Measurements from ENCODE around the gene FLNC.

The FLNC gene

DNA sequence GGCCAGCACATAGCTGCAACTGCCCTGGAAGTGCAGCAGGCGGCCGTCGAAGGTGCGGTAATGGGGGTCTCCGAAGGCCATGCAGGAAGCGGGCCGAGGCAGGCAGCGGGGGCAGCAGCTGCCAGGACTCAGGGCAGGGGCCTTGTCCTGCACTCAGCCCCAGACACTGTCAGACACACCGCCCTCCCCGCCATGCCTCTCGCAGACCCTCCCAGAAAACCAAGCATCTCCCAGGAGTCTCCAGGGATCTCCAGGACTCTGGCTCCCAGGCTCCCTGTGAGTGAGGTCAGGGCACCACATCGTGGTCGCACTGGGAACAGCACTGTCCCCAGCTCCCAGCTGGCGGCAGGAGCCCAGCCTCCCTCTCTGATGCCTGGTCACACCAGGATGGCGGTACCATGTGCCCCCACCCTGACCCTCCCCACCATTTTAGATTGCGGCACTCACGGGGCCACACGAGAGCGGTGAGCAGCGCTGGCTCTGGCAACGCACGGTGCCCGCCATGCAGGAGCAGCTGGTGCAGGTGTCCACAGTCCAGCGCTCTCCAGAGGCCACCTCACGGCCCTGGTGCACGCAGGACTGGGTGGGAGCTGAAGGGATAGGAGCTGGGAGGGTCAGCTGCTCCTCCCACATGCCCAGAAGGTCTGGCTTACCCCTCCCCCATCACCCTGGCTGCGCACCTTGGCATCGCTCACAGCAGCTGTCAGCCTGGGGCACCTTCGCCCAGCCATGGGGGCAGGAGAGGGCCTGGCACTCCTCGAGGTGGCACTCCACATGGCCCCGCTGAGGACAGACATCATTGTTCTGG, 49.9 kb downstream of the FLNC start:
- Histone ChIP-seq H3K9ac (ENCODE audit: low read depth, low read length, poor library complexity, severe bottlenecking) (no peak overlapping the region), H3F3A (ENCODE audit: low read depth) (no peaks in the 10 kb centered on the region), H3K9me3 (ENCODE audit: insufficient read depth, low read depth, low read length) (no peaks in the 10 kb centered on the region), H3K36me3 (ENCODE audit: insufficient read depth, low read length) (no peaks in the 10 kb centered on the region), H4K20me1 (ENCODE audit: insufficient read depth, low read length, poor library complexity, severe bottlenecking) (no peaks in the 10 kb centered on the region), H3K4me3 (ENCODE audit: low read length, poor library complexity, severe bottlenecking) (no peak overlapping the region), H3K9me2 (replicated peaks; ENCODE audit: low read depth, low read length) (no peaks in the 10 kb centered on the region), H3K4me2 (ENCODE audit: low read depth, low read length, poor library complexity, severe bottlenecking) (no peak overlapping the region), H2AFZ (ENCODE audit: low read length) (no peak overlapping the region), H3K27me3 (ENCODE audit: insufficient read depth, low read length, poor library complexity, severe bottlenecking) (no peaks in the 10 kb centered on the region), H3K79me2 (ENCODE audit: insufficient read depth, low read length) (no peaks in the 10 kb centered on the region), H3K4me1 (ENCODE audit: insufficient read depth, low read length, poor library complexity, severe bottlenecking) (peaks cover 3% of the 10 kb centered on the region)
- TF ChIP-seq, protein P1, sequence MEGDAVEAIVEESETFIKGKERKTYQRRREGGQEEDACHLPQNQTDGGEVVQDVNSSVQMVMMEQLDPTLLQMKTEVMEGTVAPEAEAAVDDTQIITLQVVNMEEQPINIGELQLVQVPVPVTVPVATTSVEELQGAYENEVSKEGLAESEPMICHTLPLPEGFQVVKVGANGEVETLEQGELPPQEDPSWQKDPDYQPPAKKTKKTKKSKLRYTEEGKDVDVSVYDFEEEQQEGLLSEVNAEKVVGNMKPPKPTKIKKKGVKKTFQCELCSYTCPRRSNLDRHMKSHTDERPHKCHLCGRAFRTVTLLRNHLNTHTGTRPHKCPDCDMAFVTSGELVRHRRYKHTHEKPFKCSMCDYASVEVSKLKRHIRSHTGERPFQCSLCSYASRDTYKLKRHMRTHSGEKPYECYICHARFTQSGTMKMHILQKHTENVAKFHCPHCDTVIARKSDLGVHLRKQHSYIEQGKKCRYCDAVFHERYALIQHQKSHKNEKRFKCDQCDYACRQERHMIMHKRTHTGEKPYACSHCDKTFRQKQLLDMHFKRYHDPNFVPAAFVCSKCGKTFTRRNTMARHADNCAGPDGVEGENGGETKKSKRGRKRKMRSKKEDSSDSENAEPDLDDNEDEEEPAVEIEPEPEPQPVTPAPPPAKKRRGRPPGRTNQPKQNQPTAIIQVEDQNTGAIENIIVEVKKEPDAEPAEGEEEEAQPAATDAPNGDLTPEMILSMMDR (conservative IDR thresholded peaks at IDR 0.05; ENCODE audit: low read length) = peak; percentile 54
- no peak for TF ChIP-seq EZH2phosphoT487 (IDR thresholded peaks at IDR 0.05; ENCODE audit: borderline replicate concordance)

GRCh38 chr7:128880791-128881457, 50.7 kb downstream of the FLNC start:
- Histone ChIP-seq H3K9me2 (replicated peaks; ENCODE audit: low read depth, low read length) (no peaks in the 10 kb centered on the region), H2AFZ (ENCODE audit: low read length) (no peak overlapping the region), H3K9me3 (ENCODE audit: insufficient read depth, low read depth, low read length) (no peaks in the 10 kb centered on the region), H3K27me3 (ENCODE audit: insufficient read depth, low read length, poor library complexity, severe bottlenecking) (no peaks in the 10 kb centered on the region), H3F3A (ENCODE audit: low read depth) (no peaks in the 10 kb centered on the region), H3K4me1 (ENCODE audit: insufficient read depth, low read length, poor library complexity, severe bottlenecking) (peaks cover 3% of the 10 kb centered on the region), H3K9ac (ENCODE audit: low read depth, low read length, poor library complexity, severe bottlenecking) (no peak overlapping the region), H3K4me2 (ENCODE audit: low read depth, low read length, poor library complexity, severe bottlenecking) (no peak overlapping the region), H3K79me2 (ENCODE audit: insufficient read depth, low read length) (no peaks in the 10 kb centered on the region), H3K4me3 (ENCODE audit: low read length, poor library complexity, severe bottlenecking) (no peak overlapping the region), H3K36me3 (ENCODE audit: insufficient read depth, low read length) (no peaks in the 10 kb centered on the region), H4K20me1 (ENCODE audit: insufficient read depth, low read length, poor library complexity, severe bottlenecking) (no peaks in the 10 kb centered on the region)
- TF ChIP-seq, protein P1 (conservative IDR thresholded peaks at IDR 0.05; ENCODE audit: low read length) = no peak
- no peak for TF ChIP-seq EZH2phosphoT487 (IDR thresholded peaks at IDR 0.05; ENCODE audit: borderline replicate concordance)

DNA sequence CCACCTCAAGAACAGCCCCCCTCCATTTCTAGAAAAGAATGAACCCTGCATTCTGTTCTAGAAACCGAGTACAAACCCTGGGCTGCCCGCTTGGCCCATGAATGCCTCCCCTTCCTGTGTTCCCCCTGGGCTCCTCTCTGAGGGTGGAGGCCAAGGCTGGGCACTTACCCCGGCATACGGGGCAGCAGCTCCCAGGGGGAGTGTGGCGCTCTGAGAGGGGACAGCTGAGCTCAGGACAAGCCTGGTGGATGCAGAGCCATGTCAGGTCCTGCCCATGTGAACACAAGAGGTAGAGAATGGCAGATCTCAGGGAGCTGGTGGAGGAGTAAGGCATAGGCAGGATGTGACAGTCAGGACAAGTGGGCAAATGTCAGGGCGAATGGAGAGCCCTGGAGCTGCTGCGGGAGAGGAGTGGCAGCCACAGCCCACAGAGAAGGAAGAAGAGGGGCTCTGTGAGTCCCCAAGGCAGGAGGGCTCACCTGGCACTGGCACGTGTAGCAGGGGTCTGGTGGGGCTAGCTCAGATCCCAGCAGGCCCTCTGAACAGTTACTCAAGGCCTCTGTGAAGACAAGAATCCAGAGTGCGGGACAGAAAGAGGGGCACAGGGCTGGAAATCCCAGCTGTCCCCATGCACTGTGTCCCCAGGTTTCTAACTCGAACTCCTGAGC, 51.4 kb downstream of the FLNC start:
- Histone ChIP-seq H3K36me3 (ENCODE audit: insufficient read depth, low read length) (no peaks in the 10 kb centered on the region), H3K4me3 (ENCODE audit: low read length, poor library complexity, severe bottlenecking) (no peak overlapping the region), H3K4me1 (ENCODE audit: insufficient read depth, low read length, poor library complexity, severe bottlenecking) (peaks cover 3% of the 10 kb centered on the region), H2AFZ (ENCODE audit: low read length) (no peak overlapping the region), H3K79me2 (ENCODE audit: insufficient read depth, low read length) (no peaks in the 10 kb centered on the region), H4K20me1 (ENCODE audit: insufficient read depth, low read length, poor library complexity, severe bottlenecking) (no peaks in the 10 kb centered on the region), H3K9me3 (ENCODE audit: insufficient read depth, low read depth, low read length) (no peaks in the 10 kb centered on the region), H3K27me3 (ENCODE audit: insufficient read depth, low read length, poor library complexity, severe bottlenecking) (no peaks in the 10 kb centered on the region), H3K9me2 (replicated peaks; ENCODE audit: low read depth, low read length) (no peaks in the 10 kb centered on the region), H3K9ac (ENCODE audit: low read depth, low read length, poor library complexity, severe bottlenecking) (no peak overlapping the region), H3F3A (ENCODE audit: low read depth) (no peaks in the 10 kb centered on the region), H3K4me2 (ENCODE audit: low read depth, low read length, poor library complexity, severe bottlenecking) (no peak overlapping the region)
- TF ChIP-seq, protein P1 (conservative IDR thresholded peaks at IDR 0.05; ENCODE audit: low read length) = no peak
- no peak for TF ChIP-seq EZH2phosphoT487 (IDR thresholded peaks at IDR 0.05; ENCODE audit: borderline replicate concordance)
